Hepatocyte (in vitro differentiated cells): ENCODE results near the gene ARHGAP6.

Experiments
- EZH2 ChIP-seq: fragments of 200-600 bp; sonication (generic); IDR thresholded peaks from 2 replicates; pipeline ENCODE4 v1.6.1; 2016; ENCODE audit warnings: antibody characterized with exemption, mild to moderate bottlenecking, borderline replicate concordance
- EZH2phosphoT487 ChIP-seq: fragments of 200-600 bp; sonication (generic); IDR thresholded peaks from one replicate; pipeline ENCODE4 v1.6.1; 2018; ENCODE audit warnings: antibody characterized with exemption, mild to moderate bottlenecking, low read depth, moderate library complexity; ENCODE audit not compliant: unreplicated experiment, severe bottlenecking
- TF ChIP-seq, protein P1 (sequence below): fragments of 200-600 bp; sonication (generic); IDR thresholded peaks from 2 replicates; pipeline ENCODE4 v1.5.1; 2016; ENCODE audit warnings: antibody characterized with exemption, mild to moderate bottlenecking; ENCODE audit not compliant: poor library complexity

DNA sequence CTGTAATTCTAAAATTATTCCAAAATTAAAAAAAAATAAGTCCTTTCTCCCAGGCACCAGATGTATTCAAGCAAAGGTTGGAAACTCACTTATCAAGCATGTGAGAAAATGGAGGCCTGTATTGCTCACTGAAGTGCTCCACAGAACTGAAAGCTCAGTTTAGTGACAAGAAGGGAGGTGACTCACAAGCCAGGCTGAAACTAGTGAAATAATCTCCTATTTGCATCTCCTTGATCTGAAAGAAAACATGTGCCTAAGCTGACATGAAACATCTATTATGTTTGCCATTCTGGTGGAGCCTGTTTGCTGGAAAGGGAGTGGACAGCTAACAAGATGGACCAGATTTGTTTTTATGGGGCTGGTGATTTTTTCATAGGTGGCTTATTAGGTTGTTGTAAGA lies 426.5 kb downstream of the ARHGAP6 start:
- TF ChIP-seq, protein P1, sequence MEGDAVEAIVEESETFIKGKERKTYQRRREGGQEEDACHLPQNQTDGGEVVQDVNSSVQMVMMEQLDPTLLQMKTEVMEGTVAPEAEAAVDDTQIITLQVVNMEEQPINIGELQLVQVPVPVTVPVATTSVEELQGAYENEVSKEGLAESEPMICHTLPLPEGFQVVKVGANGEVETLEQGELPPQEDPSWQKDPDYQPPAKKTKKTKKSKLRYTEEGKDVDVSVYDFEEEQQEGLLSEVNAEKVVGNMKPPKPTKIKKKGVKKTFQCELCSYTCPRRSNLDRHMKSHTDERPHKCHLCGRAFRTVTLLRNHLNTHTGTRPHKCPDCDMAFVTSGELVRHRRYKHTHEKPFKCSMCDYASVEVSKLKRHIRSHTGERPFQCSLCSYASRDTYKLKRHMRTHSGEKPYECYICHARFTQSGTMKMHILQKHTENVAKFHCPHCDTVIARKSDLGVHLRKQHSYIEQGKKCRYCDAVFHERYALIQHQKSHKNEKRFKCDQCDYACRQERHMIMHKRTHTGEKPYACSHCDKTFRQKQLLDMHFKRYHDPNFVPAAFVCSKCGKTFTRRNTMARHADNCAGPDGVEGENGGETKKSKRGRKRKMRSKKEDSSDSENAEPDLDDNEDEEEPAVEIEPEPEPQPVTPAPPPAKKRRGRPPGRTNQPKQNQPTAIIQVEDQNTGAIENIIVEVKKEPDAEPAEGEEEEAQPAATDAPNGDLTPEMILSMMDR, result no peak
- TF ChIP-seq EZH2 (no peak), EZH2phosphoT487 (no peak)
